Measurements from ENCODE around the gene CDK6.

The CDK6 gene

DNA sequence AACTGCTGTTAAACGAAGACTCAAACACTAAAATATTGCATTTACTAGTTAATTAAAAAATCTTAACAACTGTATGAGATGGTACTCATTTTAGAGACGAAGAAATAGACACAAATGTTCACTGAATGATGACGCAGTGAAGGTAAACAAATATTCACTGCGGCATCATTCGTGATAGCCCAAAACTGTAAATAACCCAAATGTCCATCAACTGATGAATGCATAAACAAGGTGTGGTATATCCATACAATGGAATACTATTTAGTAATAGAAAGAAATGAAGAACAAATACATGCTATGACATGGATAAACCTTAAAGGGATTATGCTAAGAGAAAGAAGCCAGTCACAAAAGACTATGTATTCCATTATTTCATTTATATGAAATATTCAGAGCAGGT is 51.4 kb downstream of the CDK6 start:
- TF ChIP-seq, protein P1, sequence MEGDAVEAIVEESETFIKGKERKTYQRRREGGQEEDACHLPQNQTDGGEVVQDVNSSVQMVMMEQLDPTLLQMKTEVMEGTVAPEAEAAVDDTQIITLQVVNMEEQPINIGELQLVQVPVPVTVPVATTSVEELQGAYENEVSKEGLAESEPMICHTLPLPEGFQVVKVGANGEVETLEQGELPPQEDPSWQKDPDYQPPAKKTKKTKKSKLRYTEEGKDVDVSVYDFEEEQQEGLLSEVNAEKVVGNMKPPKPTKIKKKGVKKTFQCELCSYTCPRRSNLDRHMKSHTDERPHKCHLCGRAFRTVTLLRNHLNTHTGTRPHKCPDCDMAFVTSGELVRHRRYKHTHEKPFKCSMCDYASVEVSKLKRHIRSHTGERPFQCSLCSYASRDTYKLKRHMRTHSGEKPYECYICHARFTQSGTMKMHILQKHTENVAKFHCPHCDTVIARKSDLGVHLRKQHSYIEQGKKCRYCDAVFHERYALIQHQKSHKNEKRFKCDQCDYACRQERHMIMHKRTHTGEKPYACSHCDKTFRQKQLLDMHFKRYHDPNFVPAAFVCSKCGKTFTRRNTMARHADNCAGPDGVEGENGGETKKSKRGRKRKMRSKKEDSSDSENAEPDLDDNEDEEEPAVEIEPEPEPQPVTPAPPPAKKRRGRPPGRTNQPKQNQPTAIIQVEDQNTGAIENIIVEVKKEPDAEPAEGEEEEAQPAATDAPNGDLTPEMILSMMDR (IDR thresholded peaks at IDR 0.05; ENCODE audit: control extremely low read depth, extremely low read depth, low read depth, missing control alignments), result no peak
- ChIA-PET POLR2A (no interaction called here), CTCF (interaction anchor here (1.0 to 1.8 kb wide), 4 partner anchors 8 to 14 kb away, joined by 3 to 10 read pairs (median 3); no protein-coding TSS in a partner anchor)
- DNase-seq (ENCODE audit: extremely low spot score), result no peak

DNA sequence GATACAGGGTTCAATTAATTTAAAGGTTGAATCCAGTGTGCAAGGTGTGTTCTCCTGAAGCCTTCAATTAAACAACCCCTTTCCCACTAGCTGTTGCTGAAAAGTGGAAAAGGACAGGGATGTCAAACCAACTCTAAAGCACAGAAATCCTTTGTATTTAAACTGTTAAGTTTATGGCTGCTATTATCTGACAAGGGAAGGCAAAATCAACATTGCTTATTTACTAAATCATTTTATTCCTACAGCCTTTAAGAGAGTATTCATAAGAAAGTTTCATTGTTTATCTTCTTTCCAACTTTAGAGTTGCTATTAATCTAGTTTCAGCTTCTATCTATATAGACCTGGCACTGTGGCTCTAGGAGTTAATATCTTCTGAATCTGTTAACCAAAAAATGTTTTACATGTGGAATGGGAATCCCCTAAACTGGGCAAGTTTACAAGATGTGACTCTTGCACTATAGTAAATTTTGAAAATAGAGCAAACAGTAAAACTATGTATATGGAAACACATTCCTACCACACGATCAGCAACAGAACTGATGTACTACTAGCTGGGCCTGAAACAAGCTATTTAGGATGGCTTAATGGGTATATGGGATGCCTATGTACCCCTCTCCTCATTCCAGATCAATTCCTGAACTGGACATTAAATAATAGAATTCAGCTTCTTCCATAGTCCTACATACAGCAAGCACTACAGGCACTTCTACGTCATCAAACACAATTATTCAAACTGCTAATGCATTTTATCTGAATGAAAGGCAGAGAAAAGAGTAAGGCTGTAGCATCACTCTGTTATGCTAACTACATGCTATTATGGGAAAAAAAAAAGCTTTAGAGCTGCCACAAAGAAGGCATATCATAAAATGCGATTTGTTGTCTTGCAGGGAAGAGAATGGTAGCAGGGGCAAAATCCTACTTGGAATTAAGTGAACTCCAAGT is 52.8 kb downstream of the CDK6 start:
- TF ChIP-seq, protein P1 (IDR thresholded peaks at IDR 0.05; ENCODE audit: control extremely low read depth, extremely low read depth, low read depth, missing control alignments), result no peak
- DNase-seq (ENCODE audit: extremely low spot score), result no peak
- POLR2A ChIA-PET, result no interaction called here
- CTCF ChIA-PET, result interaction anchor here (1.0 to 2.1 kb wide), 11 partner anchors 10 to 63 kb away, joined by 3 to 10 read pairs (median 3); no protein-coding TSS in a partner anchor

DNA sequence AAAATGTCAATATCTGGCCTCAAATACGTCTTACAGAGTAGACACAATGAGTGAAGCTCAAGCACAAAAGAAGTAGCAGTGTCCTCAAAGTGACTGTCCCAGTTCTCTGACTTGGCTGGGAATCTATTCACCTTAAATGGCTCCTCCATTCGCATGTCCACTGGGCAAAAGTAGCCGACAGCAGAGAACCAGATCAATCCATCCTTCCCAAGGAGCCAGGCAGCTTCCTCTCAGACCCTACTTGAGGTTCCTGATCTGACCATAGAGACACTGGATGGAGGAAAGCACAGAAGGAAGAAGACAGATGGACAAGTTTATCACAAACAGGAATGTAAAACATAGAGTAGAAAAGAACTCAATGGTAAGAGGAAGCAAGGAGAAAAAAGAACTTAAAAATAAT is 53.5 kb downstream of the CDK6 start:
- ChIA-PET POLR2A (no interaction called here), CTCF (interaction anchor here (1.0 to 2.1 kb wide), 9 partner anchors 9 to 62 kb away, joined by 3 to 10 read pairs (median 4); no protein-coding TSS in a partner anchor)
- no peak for DNase-seq (ENCODE audit: extremely low spot score)
- TF ChIP-seq, protein P1 (IDR thresholded peaks at IDR 0.05; ENCODE audit: control extremely low read depth, extremely low read depth, low read depth, missing control alignments), result no peak

DNA sequence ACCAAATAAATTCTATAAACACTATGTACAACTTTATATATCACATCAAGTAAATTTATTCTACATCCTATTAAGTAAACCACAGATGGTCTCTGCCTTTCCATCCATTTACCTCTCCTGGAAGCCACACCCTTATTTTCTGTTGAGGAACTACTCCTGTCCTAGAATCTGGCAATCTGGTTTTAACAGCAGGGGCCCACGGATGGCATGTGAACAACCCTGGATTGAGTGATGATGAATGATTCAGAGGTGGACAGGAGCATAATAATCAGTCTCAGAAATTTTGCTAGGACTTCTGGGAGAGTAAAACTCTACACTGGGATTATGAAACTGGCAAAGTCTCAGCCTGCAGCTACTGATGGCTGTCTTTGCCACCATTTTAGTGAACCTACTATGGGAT is 54.1 kb downstream of the CDK6 start:
- no peak for DNase-seq (ENCODE audit: extremely low spot score)
- POLR2A ChIA-PET, result no interaction called here
- TF ChIP-seq, protein P1 (IDR thresholded peaks at IDR 0.05; ENCODE audit: control extremely low read depth, extremely low read depth, low read depth, missing control alignments), result no peak
- CTCF ChIA-PET, result interaction anchor here (0.7 to 2.3 kb wide), 6 partner anchors 9 to 19 kb away, joined by 3 to 10 read pairs (median 4); no protein-coding TSS in a partner anchor

DNA sequence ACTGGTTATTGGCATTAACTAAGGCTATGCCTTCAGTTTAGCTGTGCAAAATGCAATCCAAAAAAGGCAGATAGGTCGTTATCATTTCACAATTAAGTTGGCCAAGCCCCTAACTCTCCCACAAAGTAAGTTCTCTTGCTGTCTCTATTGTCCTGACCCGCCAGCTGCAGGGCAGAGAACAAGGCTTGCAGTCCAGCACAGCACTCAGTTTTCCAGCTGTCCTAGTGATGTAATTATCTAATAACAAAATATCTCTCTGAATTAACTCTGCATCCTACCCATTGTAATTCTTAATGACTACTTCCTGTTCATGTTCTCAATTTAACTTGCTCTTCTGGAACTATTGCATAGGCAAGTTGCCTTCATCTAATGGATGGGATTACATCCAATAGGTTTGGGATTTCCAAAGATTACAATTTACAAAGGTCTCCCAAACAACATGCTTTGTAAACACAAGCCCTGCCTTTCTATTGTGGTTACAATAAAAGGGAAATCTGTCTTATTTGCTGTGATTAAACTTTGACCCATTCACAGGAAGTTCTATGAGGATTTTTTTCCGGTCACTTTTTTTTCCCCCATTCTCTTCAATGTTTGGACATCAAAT is 55.2 kb downstream of the CDK6 start:
- POLR2A ChIA-PET, result no interaction called here
- TF ChIP-seq, protein P1 (IDR thresholded peaks at IDR 0.05; ENCODE audit: control extremely low read depth, extremely low read depth, low read depth, missing control alignments), result no peak
- DNase-seq (ENCODE audit: extremely low spot score), result no peak
- CTCF ChIA-PET, result interaction anchor here (0.7 to 2.3 kb wide), 6 partner anchors 8 to 161 kb away, joined by 3 to 10 read pairs (median 4); no protein-coding TSS in a partner anchor

DNA sequence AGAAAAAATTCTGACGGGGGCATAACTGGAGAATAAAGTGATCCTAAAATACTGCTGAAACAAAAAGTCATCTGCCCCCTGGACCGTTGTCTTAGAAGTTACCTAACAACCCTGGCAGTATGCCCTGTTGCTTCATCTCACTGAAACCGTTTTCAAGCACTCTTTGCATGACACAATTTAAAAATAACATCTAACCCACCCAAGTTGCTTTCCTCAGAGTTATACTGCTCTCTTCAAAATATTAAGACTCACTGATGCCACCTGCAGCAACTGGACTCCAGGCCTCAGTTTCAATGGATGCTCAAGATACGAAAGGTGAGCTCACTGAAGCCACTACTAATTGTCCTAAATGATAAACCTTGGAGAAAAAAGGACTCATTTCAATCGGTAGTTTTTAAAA is 57.4 kb downstream of the CDK6 start:
- no peak for DNase-seq (ENCODE audit: extremely low spot score)
- TF ChIP-seq, protein P1 (IDR thresholded peaks at IDR 0.05; ENCODE audit: control extremely low read depth, extremely low read depth, low read depth, missing control alignments), result no peak
- ChIA-PET CTCF (no interaction called here), POLR2A (no interaction called here)

All from GM10248 (cell line).